GM21515 (cell line): ENCODE results near the gene LSM12.
"Not testable (repeated sequence)": the region's sequence is repeated elsewhere in the genome, so short reads cannot be mapped to it uniquely, and the experiment has no call there.

ENCODE experiments used
- ATAC-seq: cut with Tn5 transposase; IDR thresholded peaks from one replicate; pipeline ENCODE4 v1.9.1; 2021; ENCODE audit not compliant: unreplicated experiment

LSM12 gene

GRCh38 chr17:44076716-44077594, 10.5 kb upstream of the LSM12 start:
- ATAC-seq = no peak

DNA sequence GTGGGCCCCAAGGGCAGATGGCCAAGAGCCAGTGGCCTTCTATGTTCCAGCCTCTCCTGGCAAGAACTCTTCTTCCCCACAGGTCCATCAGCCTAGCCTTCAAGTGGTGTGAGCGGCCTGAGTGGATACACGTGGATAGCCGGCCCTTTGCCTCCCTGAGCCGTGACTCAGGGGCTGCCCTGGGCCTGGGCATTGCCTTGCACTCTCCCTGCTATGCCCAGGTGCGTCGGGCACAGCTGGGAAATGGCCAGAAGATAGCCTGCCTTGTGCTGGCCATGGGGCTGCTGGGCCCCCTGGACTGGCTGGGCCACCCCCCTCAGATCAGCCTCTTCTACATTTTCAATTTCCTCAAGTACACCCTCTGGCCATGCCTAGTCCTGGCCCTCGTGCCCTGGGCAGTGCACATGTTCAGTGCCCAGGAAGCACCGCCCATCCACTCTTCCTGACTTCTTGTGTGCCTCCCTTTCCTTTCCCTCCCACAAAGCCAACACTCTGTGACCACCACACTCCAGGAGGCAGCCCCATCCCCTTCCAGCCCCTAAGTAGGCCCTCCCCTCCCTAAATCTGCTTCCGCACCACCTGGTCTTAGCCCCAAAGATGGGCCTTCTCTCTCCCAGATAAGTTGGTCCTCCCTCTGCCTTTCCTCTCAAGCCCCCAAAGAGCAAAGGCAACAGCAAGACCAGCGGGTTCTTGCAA, 9.3 kb upstream of the LSM12 start:
- ATAC-seq = no peak

GRCh38 chr17:44074911-44075285, 8.4 kb upstream of the LSM12 start:
- ATAC-seq = no peak

DNA sequence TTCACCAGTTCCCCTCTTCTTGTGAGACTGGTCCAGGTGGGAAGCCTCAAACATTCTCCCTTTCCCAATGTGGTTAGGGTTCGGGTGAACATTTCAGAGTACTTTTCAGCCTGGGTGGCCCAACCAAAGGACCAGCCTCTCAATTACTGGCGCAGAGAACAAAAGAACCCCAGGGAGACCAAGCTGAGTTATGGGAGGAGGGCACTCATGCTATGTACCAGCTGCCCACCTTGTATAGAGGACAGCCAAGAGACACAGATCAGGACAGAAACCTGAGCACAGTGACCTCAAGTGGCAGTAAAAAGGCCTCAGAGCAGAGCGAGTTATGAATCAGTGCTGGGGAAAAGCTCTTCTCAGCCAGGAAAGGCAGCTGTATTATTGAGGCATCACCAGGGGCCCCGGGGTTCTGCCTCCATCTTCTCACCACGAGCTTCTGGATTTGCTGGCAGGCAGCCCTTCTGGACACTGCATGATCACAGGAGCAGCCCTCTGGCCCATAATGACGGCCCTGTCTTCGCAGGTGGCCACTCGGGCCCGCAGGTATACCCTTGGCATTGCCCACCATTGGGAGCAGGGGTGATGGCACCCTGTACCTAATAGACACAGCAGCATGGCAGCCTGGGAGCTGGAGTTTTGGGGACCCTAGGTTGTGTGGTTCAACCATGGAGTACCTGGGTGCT, 7.9 kb upstream of the LSM12 start:
- ATAC-seq = no peak

DNA sequence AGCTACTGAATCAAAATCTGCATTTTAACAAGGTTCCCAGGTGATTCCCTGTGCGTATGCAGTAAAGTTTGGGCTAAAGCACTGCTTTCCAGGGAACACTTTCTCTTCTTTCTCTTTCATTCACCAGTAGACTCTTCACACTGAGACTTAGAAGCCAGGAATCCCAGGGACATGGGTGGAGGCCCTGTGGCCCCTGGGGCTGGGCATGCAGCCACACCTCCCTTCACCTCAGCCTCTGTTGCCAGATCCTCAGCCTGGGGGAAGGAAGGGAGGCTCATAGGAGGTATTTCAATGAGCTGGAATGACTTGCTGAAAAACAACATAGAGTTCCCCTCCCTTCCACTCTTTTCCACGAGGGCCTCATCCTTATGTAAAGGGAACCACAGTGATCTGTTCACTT, 5.3 kb upstream of the LSM12 start:
- ATAC-seq = no peak

GRCh38 chr17:44071198-44071520, 4.7 kb upstream of the LSM12 start:
- ATAC-seq = no peak

GRCh38 chr17:44070455-44071197, 4.2 kb upstream of the LSM12 start, which contains the start of gene G6PC3:
G6PC3 (plus strand) TSS chr17:44070735; CDS start chr17:44070966, 231 bp downstream.
- ATAC-seq = peak; percentile 56

DNA sequence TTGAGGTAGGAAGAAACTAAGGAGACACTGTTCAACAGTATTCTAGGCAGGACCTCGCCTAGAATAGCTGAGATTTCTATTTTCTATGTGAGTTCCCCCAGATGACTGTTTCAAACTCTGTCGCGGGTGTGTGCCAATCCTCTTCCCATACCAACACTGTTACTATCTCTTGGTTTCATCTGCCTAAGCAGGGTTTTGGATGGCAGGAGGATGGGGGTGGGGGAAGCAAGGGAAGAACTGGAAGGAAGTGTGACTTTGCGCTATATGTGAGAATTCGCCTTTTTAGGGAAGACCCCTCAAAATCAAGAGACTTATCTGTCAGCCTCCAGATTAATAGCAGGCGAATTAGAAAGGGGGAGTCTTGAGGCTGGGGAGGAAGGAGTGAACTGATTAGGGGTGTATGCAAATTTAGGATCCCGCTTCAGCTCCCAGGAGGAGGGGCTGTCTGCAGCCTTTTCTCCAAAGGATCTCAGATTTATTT, 3.5 kb upstream of the LSM12 start:
- ATAC-seq = no peak

DNA sequence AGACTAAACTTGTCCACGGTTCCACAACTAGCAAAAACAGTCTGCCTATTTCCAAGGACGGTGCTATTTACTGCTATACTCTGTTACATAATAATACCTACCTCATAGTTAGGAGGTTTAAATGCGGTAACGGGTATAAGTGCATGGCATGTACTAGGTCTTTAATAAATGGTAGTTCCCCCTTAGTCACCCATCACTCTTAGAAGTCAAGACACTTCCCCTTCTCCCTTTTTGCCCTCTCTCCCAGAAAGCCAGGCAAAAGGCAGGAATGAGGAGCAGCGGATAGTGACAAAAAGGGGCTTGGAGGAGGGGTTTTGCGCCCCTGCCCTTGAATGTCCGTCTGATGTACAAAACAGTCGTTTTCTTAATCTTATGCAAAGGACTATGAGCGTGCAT, 1.1 kb upstream of the LSM12 start:
- no peak for ATAC-seq

- ATAC-seq = no peak
Measured at GRCh38 chr17:44065668-44066203, 735 bp downstream of the LSM12 start.

DNA sequence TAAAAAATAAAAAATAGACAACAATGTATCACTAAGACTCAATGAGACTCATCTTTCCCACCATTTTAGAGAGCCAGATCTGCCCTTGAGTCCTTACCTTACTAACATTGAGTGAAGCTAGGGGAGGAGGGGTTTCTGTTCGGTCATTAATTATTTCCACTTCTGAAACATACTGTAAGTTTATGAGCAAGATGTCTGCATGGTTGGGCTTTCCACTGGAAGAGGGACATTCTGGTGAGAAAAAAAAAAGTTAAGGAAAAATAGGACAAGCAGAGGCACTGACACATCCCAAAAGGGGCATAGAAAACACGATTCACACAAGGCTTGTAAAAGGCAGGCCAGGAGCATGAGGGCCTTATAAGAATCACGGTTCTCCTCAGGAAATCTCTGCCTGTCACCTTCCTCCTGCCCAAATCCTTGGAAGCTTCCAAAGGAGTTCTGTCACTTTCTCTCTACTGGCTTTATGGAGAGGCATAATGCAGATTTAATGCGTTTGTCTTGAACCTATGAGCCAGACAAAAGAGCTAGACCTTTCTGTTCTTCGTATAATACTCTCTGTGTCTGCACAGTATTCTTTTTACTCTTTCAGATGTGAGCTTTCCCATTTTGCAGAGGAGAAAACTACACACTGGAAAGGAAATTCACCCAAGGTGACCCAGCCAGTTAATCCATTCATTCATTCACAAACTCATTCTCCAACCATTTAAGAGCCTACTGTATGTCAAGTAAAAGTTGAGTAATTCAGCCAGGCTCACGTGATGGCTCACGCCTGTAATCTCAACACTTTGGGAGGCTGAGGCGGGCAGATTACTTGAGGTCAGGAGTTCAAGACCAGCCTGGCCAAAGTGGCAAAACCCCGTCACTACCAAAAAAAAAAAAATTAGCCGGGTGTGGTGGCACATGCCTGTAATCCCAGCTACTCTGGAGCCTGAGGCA, 2.5 kb downstream of the LSM12 start:
- no peak for ATAC-seq

DNA sequence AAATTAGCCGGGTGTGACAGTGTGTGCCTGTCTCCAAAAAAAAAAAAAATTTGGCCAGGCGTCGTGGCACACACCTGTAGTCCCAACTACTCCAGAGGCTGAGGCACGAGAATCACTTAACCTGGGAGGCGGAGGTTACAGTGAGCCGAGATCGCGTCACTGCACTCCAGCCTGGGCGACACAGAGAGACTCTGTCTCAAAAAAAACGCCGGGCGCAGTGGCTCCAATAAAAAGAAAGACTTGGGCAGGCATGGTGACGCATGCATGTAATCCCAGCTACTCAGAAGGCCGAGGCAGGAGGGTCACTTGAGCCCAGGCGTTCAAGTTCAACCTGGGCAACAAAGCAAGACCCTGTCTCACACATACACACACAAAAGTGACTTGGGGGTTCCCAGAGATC, 3.6 kb downstream of the LSM12 start:
- no peak for ATAC-seq

GRCh38 chr17:44061446-44061845, 5.0 kb downstream of the LSM12 start:
- ATAC-seq = no peak

GRCh38 chr17:44059101-44059892, 7.2 kb downstream of the LSM12 start:
- ATAC-seq = no peak

DNA sequence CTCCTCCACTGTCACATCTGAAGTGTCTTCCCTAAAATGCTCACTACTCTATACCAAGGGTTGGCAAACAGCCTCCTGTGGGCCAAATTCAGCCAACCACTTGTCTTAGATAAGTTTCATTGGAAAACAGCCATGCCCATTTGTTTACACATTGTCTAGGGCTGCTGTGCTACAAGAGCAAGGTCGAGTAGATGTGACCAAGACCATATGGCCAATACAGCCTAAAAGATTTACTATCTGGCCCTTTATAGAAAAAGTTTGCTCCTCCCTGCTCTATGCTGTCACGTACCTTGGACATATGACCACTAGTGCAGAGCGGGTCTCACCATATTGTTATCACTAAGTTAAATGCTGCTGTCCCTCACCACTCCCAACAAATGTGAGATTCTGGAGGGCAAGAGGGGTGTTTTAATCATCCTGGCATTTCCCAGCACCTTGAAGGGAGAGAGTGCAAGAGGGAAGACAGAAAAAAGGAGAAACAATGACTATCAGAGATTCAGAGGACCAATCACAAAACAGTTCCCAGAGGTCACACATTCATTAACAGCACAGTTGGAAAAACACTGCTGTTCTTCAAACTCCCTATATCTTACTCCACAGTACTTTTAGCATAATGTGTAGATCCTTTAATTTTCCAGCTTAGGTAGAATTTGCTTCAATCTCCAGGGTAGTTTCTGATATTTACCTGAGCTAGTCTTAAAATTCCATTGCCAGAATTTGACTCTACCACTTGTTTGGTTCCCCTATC, 13.2 kb downstream of the LSM12 start:
- no peak for ATAC-seq

DNA sequence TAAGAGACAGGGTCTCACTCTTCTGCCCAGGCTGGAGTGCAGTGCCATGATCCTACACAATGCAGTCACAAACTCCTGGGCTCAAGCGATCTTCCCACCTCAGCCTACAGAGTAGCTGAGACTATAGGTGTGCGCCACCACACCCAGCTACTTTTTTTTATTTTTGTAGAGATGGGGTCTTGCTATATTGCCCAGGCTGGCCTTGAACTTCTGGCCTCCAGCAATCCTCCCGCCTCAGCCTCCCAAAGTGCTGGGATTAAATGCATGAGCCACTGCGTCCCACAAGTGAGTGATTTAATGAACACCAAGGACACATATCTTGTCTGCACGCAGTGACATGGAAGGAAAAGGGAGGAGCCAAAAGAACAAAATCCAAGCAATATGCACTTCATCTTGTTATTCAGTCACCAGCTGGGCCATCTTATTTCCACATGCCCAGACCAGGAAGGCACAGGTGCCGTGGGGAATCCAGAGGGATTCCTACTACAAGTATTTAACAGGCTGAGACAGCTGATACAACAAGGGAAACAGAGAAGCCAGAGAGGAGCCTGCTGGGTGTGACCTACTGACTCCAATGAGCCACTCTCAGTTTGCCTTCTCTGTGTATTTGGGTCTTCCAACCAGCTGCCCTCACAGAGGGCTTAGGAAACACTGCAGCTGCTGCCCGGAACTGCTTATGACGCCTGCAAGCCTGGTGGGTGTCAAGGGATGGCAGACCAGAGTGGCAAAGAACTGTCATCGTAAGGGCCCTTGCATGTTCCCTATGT, 17.0 kb downstream of the LSM12 start:
- no peak for ATAC-seq

DNA sequence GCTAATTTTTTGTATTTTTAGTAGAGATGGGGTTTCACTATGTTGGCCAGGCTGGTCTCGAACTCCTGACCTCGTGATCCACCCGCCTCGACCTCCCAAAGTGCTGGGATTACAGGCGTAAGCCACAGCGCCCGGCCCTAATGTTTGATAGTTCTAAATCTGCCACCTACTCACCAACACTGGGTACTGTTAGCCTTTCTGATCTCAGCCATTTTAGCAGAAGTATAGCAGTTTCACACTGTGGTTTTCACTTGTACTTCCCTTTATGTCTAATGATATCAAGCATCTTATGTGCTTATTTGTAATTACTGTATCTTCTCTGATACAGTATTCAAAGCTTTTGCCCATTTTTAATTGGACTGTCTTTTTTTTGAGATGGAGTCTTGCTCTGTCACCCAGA, 19.6 kb downstream of the LSM12 start:
- ATAC-seq = not testable (repeated sequence)
